SHP77 treated with DMSO at 0.1 percent for 48 hours (cell line): ENCODE results near the gene CHST12.
"Not testable (repeated sequence)": the region's sequence is repeated elsewhere in the genome, so short reads cannot be mapped to it uniquely, and the experiment has no call there.

Source experiments
- DNase-seq: peaks from one replicate; lab custom pipeline; 2025; lab: John Stamatoyannopoulos, UW

Gene CHST12

DNA sequence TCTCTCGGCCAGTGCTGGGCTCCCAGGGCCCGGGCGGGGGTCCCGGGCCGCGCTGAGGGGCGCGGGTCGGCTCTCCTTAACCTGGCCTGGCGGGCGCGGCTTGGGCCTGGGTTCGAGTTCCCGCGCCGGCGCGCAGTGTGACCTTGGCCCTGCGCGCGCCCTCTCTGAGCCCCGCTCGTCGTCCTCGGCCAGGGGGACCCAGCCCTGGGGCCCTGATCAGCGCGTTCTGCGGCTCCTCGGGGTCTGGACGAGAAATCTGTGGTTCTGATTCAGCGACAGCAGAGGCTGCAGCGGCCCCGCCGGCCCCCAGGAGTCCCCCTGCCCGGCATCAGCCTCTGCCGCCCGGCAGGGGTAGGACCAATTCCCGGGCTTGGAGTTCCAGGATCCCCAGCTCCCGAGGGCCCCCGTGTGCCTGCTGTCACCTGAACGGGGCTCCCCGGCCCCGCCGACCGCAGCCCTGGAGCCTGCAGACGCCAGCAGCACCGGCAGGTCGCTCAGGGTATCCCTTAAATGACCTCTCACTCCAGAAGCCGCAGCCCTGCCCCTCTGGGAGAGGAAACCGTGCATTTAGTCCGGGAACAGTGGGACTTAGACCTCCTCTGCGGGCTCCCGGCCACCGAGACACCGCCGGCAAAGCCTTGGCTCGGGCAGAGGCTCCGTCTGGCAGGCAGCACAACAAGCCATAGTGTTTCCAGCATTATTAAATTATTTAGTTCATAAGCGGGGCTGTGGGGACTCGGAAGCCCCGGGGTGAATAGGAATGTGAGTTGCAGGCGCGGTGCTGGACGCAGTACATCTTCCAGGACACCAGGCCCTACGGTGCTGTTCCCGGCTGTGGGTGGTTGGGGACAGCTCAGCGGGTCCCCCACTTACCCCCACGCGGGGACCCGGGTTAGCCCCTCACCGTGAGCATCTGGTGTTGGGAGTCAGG, 572 bp downstream of the CHST12 start:
- DNase-seq: no peak

- no peak for DNase-seq
Measured at GRCh38 chr7:2404714-2405119, 1.3 kb downstream of the CHST12 start.

- no peak for DNase-seq
Measured at GRCh38 chr7:2405201-2405600, 1.8 kb downstream of the CHST12 start.

- no peak for DNase-seq
Measured at GRCh38 chr7:2405601-2406345, 2.4 kb downstream of the CHST12 start.

- DNase-seq: no peak
Measured at GRCh38 chr7:2409745-2410414, 6.5 kb downstream of the CHST12 start.

GRCh38 chr7:2411049-2411448, 7.6 kb downstream of the CHST12 start:
- DNase-seq: no peak

DNA sequence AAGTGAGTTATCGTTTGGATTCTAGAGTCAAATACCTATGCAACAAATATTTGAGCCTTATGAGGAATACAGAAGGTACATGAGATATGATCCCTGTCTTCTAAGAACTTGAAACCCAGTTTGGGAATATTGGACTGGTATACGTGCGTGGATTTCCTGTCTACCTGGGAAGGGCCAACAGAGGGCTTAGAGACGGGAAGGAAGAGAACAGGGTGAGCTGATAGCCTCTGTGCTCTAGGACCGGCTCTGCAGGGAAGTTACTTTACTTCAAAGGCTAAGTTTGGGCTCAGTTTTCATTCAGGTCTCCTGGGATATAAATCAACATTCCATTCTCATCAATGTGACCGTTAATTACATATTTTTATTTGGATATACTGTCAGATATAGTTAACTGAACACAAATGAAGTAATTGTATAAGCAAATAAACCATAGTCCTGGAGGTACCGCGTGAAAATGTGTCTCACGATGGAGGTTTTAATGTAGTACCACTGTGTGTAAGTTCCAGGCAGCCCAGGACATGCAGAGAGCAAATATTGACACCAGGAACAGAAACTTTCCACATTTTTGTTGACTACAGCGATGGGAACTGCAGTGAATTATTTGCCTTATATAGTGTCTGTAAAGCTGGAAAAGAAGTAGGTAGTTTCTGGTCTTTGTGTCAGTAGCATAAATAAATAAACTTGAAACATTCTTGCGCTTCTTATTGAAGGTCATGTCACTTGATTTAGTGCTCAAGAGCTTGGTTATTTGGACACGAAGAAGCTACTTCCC, 8.6 kb downstream of the CHST12 start:
- DNase-seq: no peak

DNA sequence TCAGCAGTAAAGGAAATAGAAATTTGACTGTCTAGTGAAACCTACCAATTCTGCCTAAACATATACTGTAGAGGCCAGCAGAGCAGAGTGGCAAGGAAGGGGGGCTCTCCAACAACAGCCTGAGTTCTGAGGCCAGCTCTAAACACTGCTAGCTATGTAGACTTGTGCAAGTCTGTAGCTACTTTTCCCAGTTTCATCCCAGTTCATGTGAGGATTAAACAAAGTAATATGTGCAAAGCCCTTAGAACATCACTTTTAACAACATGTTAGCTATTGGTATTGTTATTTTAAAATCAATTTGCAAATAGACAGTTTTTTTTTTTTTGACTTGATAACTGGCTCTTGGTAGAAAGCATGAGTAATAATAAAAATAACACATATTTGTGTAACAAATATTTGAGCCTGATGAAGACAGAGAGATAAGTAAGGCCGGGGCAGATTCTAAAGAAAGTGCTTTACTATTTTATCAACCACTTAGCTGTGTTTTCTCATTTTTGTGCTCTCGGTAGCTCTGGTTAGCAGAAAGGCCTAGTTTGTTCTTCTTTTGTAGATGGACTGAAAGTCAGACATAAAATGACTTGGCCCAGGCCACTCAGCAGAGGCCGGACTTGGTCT, 9.3 kb downstream of the CHST12 start:
- no peak for DNase-seq

DNA sequence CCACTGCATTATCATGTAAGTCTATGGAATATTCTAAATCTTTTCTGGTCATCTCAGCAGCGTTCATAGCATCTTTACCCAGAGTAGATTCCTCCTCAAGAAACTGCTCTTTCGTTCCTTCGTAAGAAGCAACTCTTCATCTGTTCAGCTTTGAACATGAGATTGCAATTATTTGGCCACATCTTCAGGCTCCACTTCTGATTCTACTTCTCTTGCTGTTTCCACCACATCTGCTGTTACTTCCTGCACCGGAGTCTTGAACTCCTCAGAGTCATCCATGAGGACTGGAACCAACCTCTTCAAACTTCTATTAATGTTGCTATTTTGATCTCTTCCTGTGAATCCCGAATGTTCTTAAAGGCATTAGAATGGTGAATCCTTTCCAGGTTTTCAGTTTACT, 12.7 kb downstream of the CHST12 start:
- no peak for DNase-seq

DNA sequence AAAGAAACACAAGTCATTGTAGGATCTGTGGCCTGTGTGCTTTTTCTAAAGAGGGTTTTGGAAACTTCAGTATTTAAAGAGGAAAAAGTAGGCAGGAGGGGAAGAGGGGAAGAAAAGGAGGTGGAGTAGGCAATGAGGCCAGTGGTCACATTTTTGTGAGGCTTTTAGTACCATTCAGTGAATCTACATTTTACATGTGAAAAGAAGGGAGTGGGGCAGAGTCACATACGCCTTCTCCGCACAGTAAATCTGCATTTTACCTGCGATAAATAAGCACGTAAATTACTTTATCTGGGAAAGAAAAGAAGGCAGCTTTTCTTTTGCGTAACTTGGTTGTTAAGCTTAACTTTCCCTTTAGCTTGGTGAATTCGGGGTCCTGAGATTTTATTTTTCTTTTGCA, 13.2 kb downstream of the CHST12 start:
- no peak for DNase-seq

DNA sequence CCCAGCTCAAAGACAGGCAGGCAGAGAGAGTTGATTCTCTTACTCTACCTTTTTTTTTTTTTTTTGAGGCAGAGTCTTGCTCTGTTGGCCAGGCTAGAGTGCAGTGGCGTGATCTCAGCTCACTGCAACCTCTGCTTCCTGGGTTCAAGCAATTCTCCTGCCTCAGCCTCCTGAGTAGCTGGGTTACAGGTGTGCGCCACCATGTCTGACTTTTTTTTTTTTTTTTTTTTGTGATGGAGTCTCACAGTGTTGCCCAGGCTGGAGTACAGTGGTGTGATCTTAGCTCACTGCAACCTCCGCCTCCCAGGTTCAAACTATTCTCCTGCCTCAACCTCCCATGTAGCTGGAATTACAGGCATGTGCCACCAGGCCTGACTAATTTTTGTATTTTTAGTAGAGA, 13.8 kb downstream of the CHST12 start:
- not testable (repeated sequence) for DNase-seq

- no peak for DNase-seq
Measured at GRCh38 chr7:2417981-2418481, 14.6 kb downstream of the CHST12 start.

- DNase-seq: no peak
Measured at GRCh38 chr7:2420216-2420933, 17.0 kb downstream of the CHST12 start.

DNA sequence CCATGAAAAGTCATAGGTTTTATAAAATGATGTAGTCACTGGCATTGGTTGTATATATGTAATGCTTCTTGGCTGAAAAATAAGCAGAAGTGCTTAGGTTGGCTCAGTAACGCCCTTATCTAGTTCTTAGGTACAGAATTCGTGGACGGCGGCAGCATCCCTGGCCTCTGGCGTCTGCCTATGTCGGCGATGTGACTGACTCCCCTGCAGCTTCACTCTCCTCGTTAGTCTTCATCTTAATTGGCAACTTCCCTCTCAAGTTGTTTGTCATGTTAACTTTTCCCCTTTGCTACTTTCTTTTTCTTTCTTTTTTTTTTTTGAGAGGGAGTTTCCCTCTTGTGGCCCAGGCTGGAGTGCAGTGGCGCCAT, 18.5 kb downstream of the CHST12 start:
- no peak for DNase-seq

- no peak for DNase-seq
Measured at GRCh38 chr7:2425749-2426148, 22.3 kb downstream of the CHST12 start.

- DNase-seq: no peak
Measured at GRCh38 chr7:2431260-2431867, 28.0 kb downstream of the CHST12 start.

- no peak for DNase-seq
Measured at GRCh38 chr7:2432910-2433712, 29.7 kb downstream of the CHST12 start.

- no peak for DNase-seq
Measured at GRCh38 chr7:2433713-2434550, 30.5 kb downstream of the CHST12 start.
